H9 (cell line): Measurements from ENCODE around the gene KCNAB2. TPM values are rescaled to one million over a fixed set of nuclear protein-coding genes. Genes with fewer than 3 reads are reported as not detected.

Experiments used
- DNase-seq: peaks from one replicate; pipeline ENCODE4 v3.0.0-alpha.2; 2017
- H2AFZ ChIP-seq: one replicate; pipeline ENCODE4 v1.6.1; 2013; ENCODE audit warnings: mild to moderate bottlenecking, low read length, control low read depth, moderate library complexity
- H2AK5ac ChIP-seq: 2 replicates; pipeline ENCODE4 v1.6.1; 2013; ENCODE audit warnings: low read length, control low read depth, mixed read lengths; ENCODE audit not compliant: insufficient read length
- H2BK120ac ChIP-seq: one replicate; pipeline ENCODE4 v1.6.1; 2013; ENCODE audit warnings: low read depth, mild to moderate bottlenecking, low read length, control low read depth, inconsistent platforms; ENCODE audit not compliant: poor library complexity, severe bottlenecking
- H2BK12ac ChIP-seq: 2 replicates; pipeline ENCODE4 v1.6.1; 2013; ENCODE audit warnings: low read length, control low read depth, mixed read lengths, low read depth; ENCODE audit not compliant: insufficient read length
- H2BK15ac ChIP-seq: 2 replicates; pipeline ENCODE4 v1.6.1; 2013; ENCODE audit warnings: low read depth, low read length, control low read depth
- H2BK20ac ChIP-seq: one replicate; pipeline ENCODE4 v1.6.1; 2013; ENCODE audit warnings: low read depth, mild to moderate bottlenecking, low read length, control low read depth, inconsistent platforms; ENCODE audit not compliant: poor library complexity, severe bottlenecking
- H2BK5ac ChIP-seq: 2 replicates; pipeline ENCODE4 v1.6.1; 2013; ENCODE audit warnings: low read length, control low read depth, mixed read lengths; ENCODE audit not compliant: insufficient read length
- H3K14ac ChIP-seq: 2 replicates; pipeline ENCODE4 v1.6.1; 2013; ENCODE audit warnings: low read length, control low read depth; ENCODE audit not compliant: insufficient read depth
- H3K18ac ChIP-seq: 2 replicates; pipeline ENCODE4 v1.6.1; 2013; ENCODE audit warnings: low read depth, mild to moderate bottlenecking, mixed read lengths, low read length, control low read depth; ENCODE audit not compliant: insufficient read length
- H3K23ac ChIP-seq: 2 replicates; pipeline ENCODE4 v1.6.1; 2013; ENCODE audit warnings: low read length, control low read depth, mixed read lengths, low read depth; ENCODE audit not compliant: insufficient read length
- H3K23me2 ChIP-seq: 2 replicates; pipeline ENCODE4 v1.6.1; 2013; ENCODE audit warnings: low read depth, mild to moderate bottlenecking, mixed read lengths, low read length, control low read depth; ENCODE audit not compliant: insufficient read length, poor library complexity, severe bottlenecking
- H3K27ac ChIP-seq: 2 replicates; pipeline ENCODE4 v1.5.1; 2013; ENCODE audit warnings: low read length, control low read depth, mixed read lengths, low read depth; ENCODE audit not compliant: insufficient read length
- H3K27me3 ChIP-seq: 2 replicates; pipeline ENCODE4 v1.6.1; 2013; ENCODE audit warnings: low read length, control low read depth, inconsistent platforms; ENCODE audit not compliant: insufficient read depth
- H3K4ac ChIP-seq: 2 replicates; pipeline ENCODE4 v1.6.1; 2013; ENCODE audit warnings: low read depth, mild to moderate bottlenecking, control low read depth, inconsistent platforms, low read length, moderate library complexity
- H3K4me1 ChIP-seq: 2 replicates; pipeline ENCODE4 v1.6.1; 2013; ENCODE audit warnings: low read length, control low read depth, inconsistent platforms; ENCODE audit not compliant: insufficient read depth
- H3K4me2 ChIP-seq: 2 replicates; pipeline ENCODE4 v1.6.1; 2013; ENCODE audit warnings: low read length, control low read depth, mixed read lengths; ENCODE audit not compliant: insufficient read length, insufficient read depth
- H3K56ac ChIP-seq: 2 replicates; pipeline ENCODE4 v1.6.1; 2013; ENCODE audit warnings: low read depth, mild to moderate bottlenecking, mixed read lengths, low read length, control low read depth; ENCODE audit not compliant: insufficient read length
- H3K79me1 ChIP-seq: 2 replicates; pipeline ENCODE4 v1.6.1; 2013; ENCODE audit warnings: low read depth, mild to moderate bottlenecking, moderate library complexity, low read length, control low read depth, inconsistent platforms; ENCODE audit not compliant: insufficient read depth, poor library complexity, severe bottlenecking
- H3K79me2 ChIP-seq: 2 replicates; pipeline ENCODE4 v1.6.1; 2013; ENCODE audit warnings: low read length, control low read depth, inconsistent platforms; ENCODE audit not compliant: insufficient read depth
- H3K9ac ChIP-seq: 2 replicates; pipeline ENCODE4 v1.6.1; 2013; ENCODE audit warnings: low read length, control low read depth, mixed read lengths; ENCODE audit not compliant: insufficient read length; ENCODE audit errors: extremely low read depth
- H3K9me3 ChIP-seq: one replicate; pipeline ENCODE4 v1.6.1; 2013; ENCODE audit warnings: low read depth, low read length, inconsistent platforms; ENCODE audit not compliant: control insufficient read depth
- H3T11ph ChIP-seq: one replicate; pipeline ENCODE4 v1.6.1; 2013; ENCODE audit warnings: mild to moderate bottlenecking, low read length, control low read depth, inconsistent platforms
- H4K20me1 ChIP-seq: one replicate; pipeline ENCODE4 v1.6.1; 2013; ENCODE audit not compliant: control insufficient read depth, insufficient read length, insufficient read depth
- H4K5ac ChIP-seq: 2 replicates; pipeline ENCODE4 v1.6.1; 2013; ENCODE audit warnings: low read depth, mild to moderate bottlenecking, mixed read lengths, low read length, control low read depth; ENCODE audit not compliant: insufficient read length
- H4K8ac ChIP-seq: replicated peaks from 2 replicates; pipeline ENCODE4 v1.6.1; 2013; ENCODE audit warnings: low read length, control low read depth, mixed read lengths, low read depth; ENCODE audit not compliant: insufficient read length
- H4K91ac ChIP-seq: 2 replicates; pipeline ENCODE4 v1.6.1; 2013; ENCODE audit warnings: low read depth, mild to moderate bottlenecking, moderate library complexity, mixed read lengths, low read length, control low read depth; ENCODE audit not compliant: insufficient read length
- H3K27ac Mint-ChIP-seq, 3 experiments: 2 replicates in 2 of 3; 3 replicates in 1 of 3; pipeline ENCODE4 v1.8.0; 2020 to 2021; ENCODE audit warnings: mixed read lengths in 3 of 3, mild to moderate bottlenecking in 1 of 3, moderate library complexity in 1 of 3
- H3K27me3 Mint-ChIP-seq: 2 replicates; pipeline ENCODE4 v1.8.0; 2021; ENCODE audit warnings: low read depth, mild to moderate bottlenecking, moderate library complexity, mixed read lengths
- H3K36me3 Mint-ChIP-seq, 3 experiments: 2 replicates in 2 of 3; 3 replicates in 1 of 3; pipeline ENCODE4 v1.8.0; 2020 to 2021; ENCODE audit warnings: low read depth in 3 of 3, mixed read lengths in 3 of 3; ENCODE audit not compliant: insufficient read depth in 1 of 3
- H3K4me1 Mint-ChIP-seq, 2 experiments: 2 replicates each; pipeline ENCODE4 v1.8.0; 2020; ENCODE audit warnings: mixed read lengths in 2 of 2
- H3K4me3 Mint-ChIP-seq, 2 experiments: 2 replicates in 1 of 2; 3 replicates in 1 of 2; pipeline ENCODE4 v1.8.0; 2020 to 2021; ENCODE audit warnings: mild to moderate bottlenecking in 2 of 2, mixed read lengths in 2 of 2, moderate library complexity in 1 of 2
- H3K9me3 Mint-ChIP-seq, 2 experiments: 2 replicates in 1 of 2; 3 replicates in 1 of 2; pipeline ENCODE4 v1.8.0; 2020; ENCODE audit warnings: mild to moderate bottlenecking in 2 of 2, mixed read lengths in 2 of 2, moderate library complexity in 1 of 2
- CTCF ChIP-seq: fragments of 200-600 bp; sonication (generic); conservative IDR thresholded peaks from 3 replicates; pipeline ENCODE4 v1.8.0; 2021; ENCODE audit warnings: antibody characterized with exemption, mild to moderate bottlenecking
- WGBS: extraction: QIAGEN DNeasy Blood & Tissue Kit; methylation state at CpG from one replicate; pipeline ENCODE4 v1.1.7; 2013; ENCODE audit warnings: missing lambda C conversion rate, low lambda C conversion rate, mixed read lengths; ENCODE audit not compliant: insufficient read length; ENCODE audit errors: extremely low coverage; 5-methylcytosine and 5-hydroxymethylcytosine counted together
- total RNA-seq: library from RNA; stranded (reverse); gene quantifications from 2 replicates; pipeline ENCODE4 v1.2.1, GENCODE V29; 2021

The KCNAB2 gene
- total RNA-seq, 1 experiment from 2014 or later: 8.3 TPM

DNA sequence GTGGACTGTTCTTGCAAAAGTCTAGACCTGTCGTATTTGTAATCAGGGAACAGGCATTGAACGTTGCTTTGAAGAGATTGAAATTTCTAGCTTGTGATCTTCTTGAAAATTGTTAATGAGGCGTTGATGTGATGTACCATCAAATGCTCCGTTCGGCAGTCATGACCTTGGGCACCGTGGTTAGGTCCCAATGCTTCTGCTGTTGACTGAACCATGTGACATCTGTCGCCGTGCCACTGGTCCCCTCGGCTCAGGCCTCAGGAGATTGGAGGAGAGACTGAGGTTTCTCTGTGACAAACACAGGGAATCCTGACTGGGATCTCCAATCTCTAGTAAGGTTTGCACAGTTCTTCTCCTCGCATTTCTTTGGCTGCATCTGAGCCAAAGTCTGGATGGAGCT is 18.1 kb upstream of the KCNAB2 start:
- Histone ChIP-seq H3K23ac (no peak overlapping the region), H3K79me1 (no peaks in the 10 kb centered on the region), H3K23me2 (no peaks in the 10 kb centered on the region), H3T11ph (no peak overlapping the region), H4K20me1 (no peaks in the 10 kb centered on the region), H2BK12ac (no peak overlapping the region), H3K79me2 (no peaks in the 10 kb centered on the region), H3K9me3 (no peaks in the 10 kb centered on the region), H2BK5ac (no peak overlapping the region), H3K14ac (no peak overlapping the region), H3K18ac (no peak overlapping the region), H2BK15ac (no peak overlapping the region), H2BK120ac (no peak overlapping the region), H4K5ac (no peak overlapping the region), H2AFZ (no peak overlapping the region), H3K56ac (no peak overlapping the region), H3K27ac (no peak overlapping the region), H3K4me2 (no peak overlapping the region), H3K9ac (no peak overlapping the region), H4K91ac (no peak overlapping the region), H2AK5ac (no peak overlapping the region), H3K4me1 (peaks cover 2% of the 10 kb centered on the region; the same call in 1 of the 2 replicates), H2BK20ac (no peak overlapping the region), H3K27me3 (no peaks in the 10 kb centered on the region), H4K8ac (no peak overlapping the region), H3K4ac (no peak overlapping the region)
- no peak for TF ChIP-seq CTCF
- WGBS: no CpG with 5 or more reads among the region's 10 CpGs
- Mint-ChIP-seq H3K4me3 (no peak overlapping the region), H3K9me3 (no peaks in the 10 kb centered on the region; a peak in 1 of 5 replicates), H3K36me3 (no peaks in the 10 kb centered on the region), H3K27ac (no peak overlapping the region), H3K4me1 (peaks cover 0 to 19% of the 10 kb centered on the region in 2 experiments; a peak in 2 of 4 replicates), H3K27me3 (peaks cover 18% of the 10 kb centered on the region)
- no peak for DNase-seq
